ENCODE measurements around the gene ANKRD13A.
"Not testable (repeated sequence)": the region's sequence is repeated elsewhere in the genome, so short reads cannot be mapped to it uniquely, and the experiment has no call there.

- TF ChIP-seq EZH2 (IDR thresholded peaks at IDR 0.05; ENCODE audit: insufficient read depth, poor library complexity, severe bottlenecking); EZH2phosphoT487 (IDR thresholded peaks at IDR 0.05; ENCODE audit: insufficient read depth, low read depth): not testable (repeated sequence)
Measured at GRCh38 chr12:110049034-110049433, 49.8 kb downstream of the ANKRD13A start.
